GM12878 (cell line): ENCODE data around the gene THSD4. TPM values are rescaled to one million over a fixed set of nuclear protein-coding genes. Genes with fewer than 3 reads are reported as not detected.

Source experiments
- ATAC-seq: fragments of 200-7000 bp; cut with Tn5 transposase; 3 replicates; pipeline ENCODE4 v1.9.1; 2020; ENCODE audit warnings: mild to moderate bottlenecking, moderate library complexity
- BruUV-seq: library from RNA; stranded (reverse); fragments of 400-500 nt; replicated peaks from 2 replicates; lab custom pipeline; 2021; lab: Mats Ljungman, UMichigan
- CTCF ChIA-PET: fragments of 300-600 bp; sonication (Branson Sonifier 250); formaldehyde crosslinking; extraction: SDS; loops from one replicate; lab custom pipeline; 2021; ENCODE audit warnings: inconsistent platforms; lab: Yijun Ruan, JAX
- POLR2A ChIA-PET: fragments of 350-600 bp; formaldehyde crosslinking; extraction: SDS; loops from one replicate; lab custom pipeline; 2021; ENCODE audit warnings: inconsistent platforms; lab: Charles Lee
- RAD21 ChIA-PET: fragments of 300-600 bp; sonication (Branson Sonifier 250); formaldehyde crosslinking; loops from one replicate; lab custom pipeline; 2023; ENCODE audit warnings: antibody characterized with exemption; ENCODE audit not compliant: unreplicated experiment; lab: Charles Lee
- SMC1A ChIA-PET: fragments of 300-600 bp; sonication (Branson Sonifier 250); formaldehyde crosslinking; loops from one replicate; lab custom pipeline; 2023; ENCODE audit not compliant: unreplicated experiment, uncharacterized antibody; lab: Charles Lee
- DNase-seq: peaks from one replicate; pipeline ENCODE4 v3.0.0-alpha.2; 2011; ENCODE audit warnings: low read depth, low spot score
- FAIRE-seq: peaks from 3 replicates; lab custom pipeline; 2011; peaks lifted over from hg19 to GRCh38; lab: Jason Lieb, UNC
- H2AFZ ChIP-seq: 2 replicates; pipeline ENCODE4 v1.6.0; 2011; ENCODE audit warnings: low read depth, low read length, control low read depth; ENCODE audit not compliant: control insufficient read depth
- H3K27ac ChIP-seq: 2 replicates; pipeline ENCODE4 v1.5.1; 2011; ENCODE audit warnings: control low read depth; ENCODE audit not compliant: control insufficient read depth, insufficient read depth
- H3K27me3 ChIP-seq, 2 experiments: replicated peaks in 1 of 2; 2 replicates each; pipeline versions ENCODE4 v1.6.0 to v1.6.1; 2011; ENCODE audit warnings: low read length in 1 of 2; ENCODE audit not compliant: control insufficient read depth in 2 of 2, insufficient read depth in 2 of 2
- H3K36me3 ChIP-seq, 2 experiments: 2 replicates each; pipeline ENCODE4 v1.5.1; 2011; ENCODE audit warnings: low read length in 1 of 2; ENCODE audit not compliant: control insufficient read depth in 2 of 2, insufficient read depth in 2 of 2
- H3K4me1 ChIP-seq: 2 replicates; pipeline ENCODE4 v1.6.1; 2011; ENCODE audit warnings: mild to moderate bottlenecking, low read length, moderate library complexity, mixed read lengths; ENCODE audit not compliant: control insufficient read depth, insufficient read depth
- H3K4me2 ChIP-seq: 2 replicates; pipeline ENCODE4 v1.6.0; 2011; ENCODE audit warnings: control low read depth; ENCODE audit not compliant: control insufficient read depth, insufficient read depth
- H3K4me3 ChIP-seq: fragments of 200-600 bp; sonication (generic); 2 replicates; pipeline ENCODE4 v1.5.1; 2016
- H3K79me2 ChIP-seq: 2 replicates; pipeline ENCODE4 v1.6.0; 2011; ENCODE audit warnings: low read length; ENCODE audit not compliant: control insufficient read depth, insufficient read depth
- H3K9ac ChIP-seq: 2 replicates; pipeline ENCODE4 v1.8.0; 2011; ENCODE audit warnings: low read length, control low read depth, mixed read lengths; ENCODE audit not compliant: control insufficient read depth, insufficient read depth
- H3K9me3 ChIP-seq: replicated peaks from 3 replicates; pipeline ENCODE4 v1.5.1; 2011; ENCODE audit warnings: mild to moderate bottlenecking, low read length; ENCODE audit not compliant: control insufficient read depth, insufficient read depth
- H4K20me1 ChIP-seq: 2 replicates; pipeline ENCODE4 v1.6.0; 2011; ENCODE audit not compliant: control insufficient read depth, insufficient read depth
- BACH1 ChIP-seq: fragments of 450-650 bp; IDR thresholded peaks from 2 replicates; pipeline ENCODE4 v1.6.1; 2017; ENCODE audit warnings: mild to moderate bottlenecking, borderline replicate concordance
- BRCA1 ChIP-seq: IDR thresholded peaks from 2 replicates; pipeline ENCODE4 v1.6.1; 2011; ENCODE audit warnings: low read depth, low read length, improper control_type of control experiment
- CEBPB ChIP-seq, 2 experiments: fragments of 150-350 bp in 1 of 2; IDR thresholded peaks; 2 replicates each; pipeline ENCODE4 v1.6.1; 2012 to 2014; ENCODE audit warnings: low read depth in 2 of 2, low read length in 2 of 2, borderline replicate concordance in 1 of 2, inconsistent platforms in 1 of 2
- EED ChIP-seq: sonication (generic); IDR thresholded peaks from 2 replicates; pipeline ENCODE4 v1.6.1; 2016; ENCODE audit warnings: antibody characterized with exemption, low read depth
- EP300 ChIP-seq, 2 experiments: fragments of 150-350 bp in 1 of 2; IDR thresholded peaks; 2 replicates each; pipeline ENCODE4 v1.6.1; 2011 to 2012; ENCODE audit warnings: low read depth in 2 of 2, low read length in 2 of 2, borderline replicate concordance in 1 of 2, improper control_type of control experiment in 1 of 2, inconsistent platforms in 1 of 2; ENCODE audit not compliant: control insufficient read depth in 1 of 2
- MEF2B ChIP-seq: fragments of 450-650 bp; IDR thresholded peaks from 2 replicates; pipeline ENCODE4 v1.6.1; 2018; ENCODE audit warnings: mild to moderate bottlenecking, moderate library complexity; ENCODE audit not compliant: partially characterized antibody, poor library complexity, severe bottlenecking
- NR2C1 ChIP-seq: fragments of 450-650 bp; IDR thresholded peaks from 2 replicates; pipeline ENCODE4 v1.6.1; 2017; ENCODE audit warnings: antibody characterized with exemption, mild to moderate bottlenecking, moderate library complexity
- NR2F1 ChIP-seq: fragments of 450-650 bp; conservative IDR thresholded peaks from 2 replicates; pipeline ENCODE4 v1.6.1; 2017; ENCODE audit warnings: mild to moderate bottlenecking
- RELB ChIP-seq: fragments of 450-650 bp; IDR thresholded peaks from 2 replicates; pipeline ENCODE4 v1.6.1; 2017; ENCODE audit warnings: low read depth, mild to moderate bottlenecking, moderate library complexity
- RUNX3 ChIP-seq: IDR thresholded peaks from 2 replicates; pipeline ENCODE4 v1.6.1; 2012; ENCODE audit warnings: low read length, inconsistent platforms
- SKIL ChIP-seq: fragments of 450-650 bp; IDR thresholded peaks from 2 replicates; pipeline ENCODE4 v1.6.1; 2017; ENCODE audit warnings: mild to moderate bottlenecking, low read depth, inconsistent platforms; ENCODE audit not compliant: poor library complexity, severe bottlenecking
- TAF1 ChIP-seq: IDR thresholded peaks from 2 replicates; pipeline ENCODE4 v1.6.1; 2011; ENCODE audit warnings: mild to moderate bottlenecking, low read depth, low read length, borderline replicate concordance
- ZNF217 ChIP-seq: fragments of 450-650 bp; IDR thresholded peaks from 2 replicates; pipeline ENCODE4 v1.6.1; 2017; ENCODE audit warnings: antibody characterized with exemption, mild to moderate bottlenecking
- WGBS: methylation state at CpG from one replicate; pipeline ENCODE4 v1.1.6; 2016; ENCODE audit warnings: low lambda C conversion rate; ENCODE audit not compliant: insufficient replicate concordance, insufficient coverage; ENCODE audit errors: missing lambda C conversion rate; 5-methylcytosine and 5-hydroxymethylcytosine counted together
- in situ Hi-C: fragments of 300-500 bp; cut with MboI; formaldehyde crosslinking; loops from 9 replicates; pipeline ENCODE4 v1.14.3; 2018; ENCODE audit warnings: mixed read lengths
- intact Hi-C: fragments of 100-400 bp; cut with micrococcal nuclease; formaldehyde crosslinking; loops from one replicate; pipeline ENCODE4 v1.14.2; 2022; ENCODE audit not compliant: unreplicated experiment
- polyA plus RNA-seq, 11 experiments: library from polyadenylated mRNA; depleted of rRNA in 4 of 11; unstranded in 6 of 11; stranded (reverse) in 5 of 11; fragments of >200 nt; fragmentation: Nextera tagmentation in 4 of 11; fragmentation: Illumina TruSeq in 1 of 11; extraction: Ambion mirVana in 4 of 11; extraction: Trizol in 1 of 11; gene quantifications; 1 replicate in 1 of 11; 2 replicates in 10 of 11; pipeline versions ENCODE4 v1.2.1 to v1.2.3, GENCODE V29; 2011 to 2016; ENCODE audit warnings: inconsistent platforms in 2 of 11, missing spikeins in 2 of 11, low read depth in 1 of 11
- total RNA-seq, 4 experiments: library from RNA; depleted of rRNA in 3 of 4; stranded (reverse); fragments of >200 nt in 3 of 4; fragmentation: Illumina TruSeq in 1 of 4; extraction: Trizol in 1 of 4; gene quantifications; 2 replicates each; pipeline versions ENCODE4 v1.2.1 to v1.2.3, GENCODE V29; 2013 to 2021

THSD4 gene
- total and polyA plus RNA-seq, 10 of the 15 experiments (the other 5 are each of a cell fraction or from before 2014, with no cell fraction given) = 0.04 to 0.13 (median 0.05) TPM; not detected in 7

- no TSS peak for BruUV-seq
- no peak for FAIRE-seq
- H3K4me1 ChIP-seq = no peaks in the 10 kb centered on the region
These were observed 18.6 kb upstream of the THSD4 start for GRCh38 chr15:71096676-71097075.

More at GRCh38 chr15:71096676-71097075, 18.6 kb upstream of the THSD4 start:
- Histone ChIP-seq H3K9ac (no peak overlapping the region), H3K27me3 (no peaks in the 10 kb centered on the region), H3K4me2 (no peak overlapping the region), H3K9me3 (no peaks in the 10 kb centered on the region; the same call in 2 of the 3 replicates), H3K27ac (no peak overlapping the region), H3K79me2 (no peaks in the 10 kb centered on the region), H3K36me3 (no peaks in the 10 kb centered on the region), H4K20me1 (no peaks in the 10 kb centered on the region), H2AFZ (no peak overlapping the region), H3K4me3 (no peak overlapping the region)
- CTCF ChIA-PET = no interaction called here
- intact Hi-C loops = no loop called here
- TF ChIP-seq EP300 (IDR thresholded peaks at IDR 0.05; ENCODE audit: borderline replicate concordance in 1 of 2, control insufficient read depth in 1 of 2, low read depth in 2 of 2, low read length in 2 of 2) = no peak
- no peak for TF ChIP-seq NR2F1
- no peak for TF ChIP-seq RUNX3
- TF ChIP-seq SKIL = no peak
- no peak for TF ChIP-seq EED
- no peak for TF ChIP-seq RELB
- TF ChIP-seq MEF2B = no peak
- no peak for TF ChIP-seq BRCA1
- TF ChIP-seq BACH1 = no peak
- TF ChIP-seq TAF1 = no peak
- TF ChIP-seq ZNF217 = no peak
- TF ChIP-seq NR2C1 = no peak
- no peak for TF ChIP-seq CEBPB (IDR thresholded peaks at IDR 0.05; ENCODE audit: borderline replicate concordance in 1 of 2, low read depth in 2 of 2, low read length in 2 of 2)
- WGBS = 57% methylated on average over 3 of the region's 3 CpGs
- POLR2A ChIA-PET = no interaction called here
- SMC1A ChIA-PET = interaction anchor here (0.7 kb wide), 1 partner anchor 1005 kb away, joined by 3 read pairs; no protein-coding TSS in a partner anchor
- in situ Hi-C loops = no loop called here
- ATAC-seq (no peak), DNase-seq (no peak)
- RAD21 ChIA-PET = no interaction called here
